GM19468 (cell line): ENCODE measurements around the gene REC114.
"Not testable (repeated sequence)": the region's sequence is repeated elsewhere in the genome, so short reads cannot be mapped to it uniquely, and the experiment has no call there.

Experiments used
- ATAC-seq: cut with Tn5 transposase; IDR thresholded peaks from one replicate; pipeline ENCODE4 v1.9.1; 2021; ENCODE audit warnings: mild to moderate bottlenecking, moderate library complexity, moderate number of reproducible peaks; ENCODE audit not compliant: unreplicated experiment; ENCODE audit errors: extremely low read depth

Gene REC114

GRCh38 chr15:73454096-73454495 is 11.1 kb downstream of the REC114 start:
- no peak for ATAC-seq

- ATAC-seq = no peak
Observed at GRCh38 chr15:73455876-73456275, 12.9 kb downstream of the REC114 start.

DNA sequence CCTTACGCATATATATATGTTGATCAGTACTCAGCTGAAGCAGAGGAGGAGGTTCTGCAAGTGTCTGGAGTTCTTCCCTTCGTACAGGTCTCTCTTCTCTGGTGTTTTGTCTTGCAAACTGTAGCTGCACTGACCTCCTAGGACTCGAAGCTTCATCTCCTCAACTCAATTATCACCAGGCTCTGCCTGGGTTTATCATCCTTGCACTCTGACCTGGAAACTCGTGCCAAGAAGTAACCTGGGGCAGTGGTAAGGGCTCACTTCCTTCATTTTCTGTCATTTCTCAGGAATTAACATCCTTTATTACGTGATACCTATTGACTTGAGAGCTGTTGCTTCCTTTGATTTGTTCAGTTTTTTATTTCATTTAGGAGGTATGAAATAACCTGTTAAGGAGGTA is 14.4 kb downstream of the REC114 start:
- ATAC-seq = no peak

GRCh38 chr15:73460662-73461061 is 17.7 kb downstream of the REC114 start:
- ATAC-seq = no peak

DNA sequence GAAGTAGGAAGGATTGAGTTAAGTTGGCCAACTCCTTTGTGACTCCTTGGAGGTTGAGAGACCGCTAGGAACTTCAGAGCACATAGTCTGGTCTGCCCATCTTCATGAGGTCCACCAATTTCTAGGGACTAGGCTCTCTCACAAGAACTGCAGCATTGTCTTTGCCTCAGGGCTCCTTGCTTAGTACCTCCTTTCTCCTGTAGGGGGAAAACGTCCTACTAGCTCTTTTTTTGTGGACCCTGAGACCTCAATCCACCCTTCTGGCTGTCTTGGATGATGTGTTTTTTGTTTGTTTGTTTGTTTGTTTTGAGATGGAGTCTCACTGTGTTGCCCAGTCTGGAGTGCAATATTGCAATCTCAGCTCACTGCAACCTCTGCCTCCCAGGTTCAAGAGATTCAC is 21.6 kb downstream of the REC114 start:
- ATAC-seq = no peak

DNA sequence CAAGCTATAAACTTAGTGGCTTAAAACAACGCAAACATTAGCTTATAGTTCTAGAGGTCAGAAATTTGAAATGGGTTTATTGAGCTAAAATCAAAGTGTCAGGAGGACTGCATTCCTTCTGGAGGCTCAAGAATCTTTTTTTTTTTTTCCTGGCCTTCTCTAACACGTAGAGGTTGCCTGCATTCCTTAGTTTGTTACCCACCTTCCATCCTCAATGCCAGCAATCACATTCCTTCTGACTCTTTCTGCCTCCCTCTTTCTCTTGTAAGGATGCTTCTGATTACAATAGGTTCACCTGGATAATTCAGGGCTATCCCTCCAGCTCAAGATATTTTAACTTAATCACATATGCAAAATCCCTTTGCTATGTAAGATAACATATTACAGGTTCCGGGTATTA is 24.8 kb downstream of the REC114 start:
- no peak for ATAC-seq

GRCh38 chr15:73474785-73475184 is 31.8 kb downstream of the REC114 start:
- no peak for ATAC-seq

- no peak for ATAC-seq
Observed at GRCh38 chr15:73476704-73477216, 33.8 kb downstream of the REC114 start.

GRCh38 chr15:73480050-73480449 is 37.1 kb downstream of the REC114 start:
- ATAC-seq = no peak

DNA sequence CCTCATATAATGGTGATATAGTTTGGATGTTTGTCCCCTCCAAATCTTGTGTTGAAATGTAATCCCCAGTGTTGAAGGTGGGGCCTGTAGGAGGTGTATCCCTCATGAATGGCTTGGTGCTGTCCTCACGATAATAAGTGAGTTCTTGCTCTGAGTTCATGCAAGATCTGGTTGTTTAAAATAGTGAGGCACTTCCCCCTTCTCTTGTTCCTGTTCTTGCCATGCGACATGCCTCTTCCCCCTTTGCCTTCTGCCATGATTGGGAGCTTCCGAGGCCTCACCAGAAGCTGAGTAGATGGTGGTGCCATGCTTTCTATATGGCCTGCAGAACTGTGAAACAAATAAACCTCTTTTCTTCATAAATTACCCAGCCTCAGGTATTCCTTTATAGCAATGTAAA is 39.2 kb downstream of the REC114 start:
- ATAC-seq = no peak

- ATAC-seq = no peak
Observed at GRCh38 chr15:73483053-73483452, 40.1 kb downstream of the REC114 start.

DNA sequence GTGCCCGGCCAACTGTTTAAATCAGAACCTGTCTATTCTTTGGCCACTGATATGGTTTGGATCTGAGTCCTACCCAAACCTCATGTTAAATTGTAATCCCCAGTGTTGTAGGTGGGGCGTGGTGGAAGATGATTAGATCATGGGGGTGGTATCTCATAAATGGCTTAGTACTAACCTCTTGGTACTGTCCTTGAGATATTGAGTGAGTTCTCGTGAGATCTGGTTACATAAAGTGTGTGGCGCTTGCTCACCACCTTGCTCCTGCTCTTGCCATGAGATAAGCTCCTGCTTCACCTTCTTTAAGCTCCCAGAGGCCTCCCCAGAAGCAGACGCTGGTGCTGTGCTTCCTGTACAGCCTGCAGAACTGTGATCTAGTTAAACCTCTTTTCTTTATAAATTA is 42.4 kb downstream of the REC114 start:
- ATAC-seq = no peak

DNA sequence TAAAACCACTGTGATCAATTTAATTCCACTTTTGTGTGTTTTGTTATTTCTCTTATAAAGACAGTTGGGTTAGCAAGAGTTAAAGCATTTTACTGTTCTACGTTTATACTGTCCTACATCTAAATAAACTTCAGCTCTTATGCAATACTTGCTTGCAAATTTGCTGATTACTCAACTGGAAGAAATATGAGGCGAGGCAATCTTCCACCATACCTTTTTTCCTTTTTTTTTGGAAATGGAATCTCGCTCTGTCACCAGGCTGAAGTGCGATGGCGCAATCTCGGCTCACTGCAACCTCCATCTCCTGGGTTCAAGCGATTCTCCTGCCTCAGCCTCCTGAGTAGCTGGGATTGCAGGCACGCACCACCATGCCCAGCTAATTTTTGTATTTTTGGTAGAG is 42.9 kb downstream of the REC114 start:
- not testable (repeated sequence) for ATAC-seq

- ATAC-seq = no peak
Observed at GRCh38 chr15:73488698-73489097, 45.7 kb downstream of the REC114 start.

DNA sequence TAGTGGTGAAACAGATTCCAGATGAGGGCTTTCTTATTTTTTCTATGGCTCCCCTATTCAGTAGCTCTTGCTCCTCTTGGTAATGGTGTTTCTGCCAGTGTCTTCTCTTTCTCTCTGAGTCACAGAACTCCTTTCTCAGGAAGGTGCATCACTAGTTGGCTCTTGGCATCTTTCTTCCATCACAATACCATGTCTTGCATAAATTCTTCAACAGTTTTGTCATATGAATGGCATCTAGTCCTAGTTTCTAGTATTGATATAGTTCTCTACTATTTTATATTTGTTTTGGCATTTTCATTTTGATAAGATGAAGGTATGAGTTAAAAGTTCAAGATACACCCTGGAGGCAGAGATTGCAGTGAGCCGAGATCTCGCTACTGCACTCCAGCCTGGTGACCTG is 51.0 kb downstream of the REC114 start:
- no peak for ATAC-seq

GRCh38 chr15:73495181-73495580 is 52.2 kb downstream of the REC114 start:
- ATAC-seq = no peak

DNA sequence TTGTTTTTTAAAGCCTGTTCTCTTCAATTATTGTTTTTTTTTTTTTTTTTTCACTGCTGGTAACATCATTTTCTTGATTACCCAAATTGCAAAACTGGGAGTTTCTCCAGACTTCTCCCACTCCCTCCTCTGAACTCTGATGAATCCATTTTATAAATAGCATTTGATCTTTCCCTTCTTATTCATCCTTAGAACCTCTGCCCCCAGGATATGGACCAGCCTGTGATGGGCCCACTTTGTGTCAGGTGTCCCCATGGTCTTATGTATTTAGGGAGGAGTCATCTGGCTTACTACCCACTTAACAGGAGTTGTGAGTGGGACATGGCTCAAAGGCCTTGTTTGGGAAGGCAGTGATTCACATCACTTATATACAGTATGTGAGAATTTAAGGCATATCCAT is 57.7 kb downstream of the REC114 start:
- no peak for ATAC-seq

DNA sequence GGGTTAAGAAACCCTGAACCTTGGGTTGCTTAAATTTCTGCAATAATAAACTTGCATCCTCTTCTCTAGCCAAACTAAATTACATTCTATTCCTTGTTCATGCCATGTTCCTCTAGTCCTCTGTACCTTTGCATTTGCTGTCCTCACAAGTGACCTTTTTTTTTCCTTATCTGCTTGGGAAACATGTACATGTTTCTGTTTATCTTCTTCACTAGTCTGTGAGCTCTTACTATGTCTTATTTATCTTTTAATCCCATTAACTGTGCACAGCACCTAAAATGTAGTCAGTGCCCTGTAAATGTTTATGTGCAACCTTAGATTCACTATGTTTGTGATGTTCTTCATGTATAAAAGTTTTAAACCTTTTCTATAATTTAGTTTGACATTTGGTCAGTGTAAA is 61.9 kb downstream of the REC114 start:
- ATAC-seq = no peak

- ATAC-seq = no peak
Observed at GRCh38 chr15:73515527-73515926, 72.6 kb downstream of the REC114 start.

DNA sequence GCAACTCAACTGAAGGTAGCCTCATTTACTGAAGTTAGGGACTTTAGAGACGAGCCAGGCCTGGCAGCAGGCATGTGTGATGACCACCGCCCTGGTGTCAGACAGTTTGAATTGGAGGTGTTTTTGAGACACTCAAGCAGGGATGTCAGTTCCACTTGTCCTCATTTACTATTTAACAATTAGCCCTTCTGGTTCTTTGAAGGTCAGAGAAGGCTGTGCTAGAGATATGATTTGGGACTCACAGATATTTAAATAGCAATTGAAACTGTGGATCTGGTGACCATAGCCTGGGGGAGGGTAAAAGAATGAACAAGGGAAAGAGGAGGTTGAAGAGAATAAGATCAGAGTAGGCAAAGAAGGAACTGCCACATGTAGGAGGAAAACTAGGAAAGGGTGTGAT is 74.6 kb downstream of the REC114 start:
- ATAC-seq = no peak

- ATAC-seq = no peak
Observed at GRCh38 chr15:73518180-73518862, 75.4 kb downstream of the REC114 start.
